H1 (cell line): ENCODE measurements around the gene PIGU. TPM values are rescaled to one million over a fixed set of nuclear protein-coding genes. Genes with fewer than 3 reads are reported as not detected.

Source experiments
- HDAC2 ChIP-seq, 2 experiments: fragments of 300-600 bp in 1 of 2; sonication (generic) in 1 of 2; IDR thresholded peaks; 2 replicates each; pipeline ENCODE4 v1.6.1; 2011 to 2012; ENCODE audit warnings: low read depth in 2 of 2, low read length in 2 of 2, mild to moderate bottlenecking in 2 of 2, moderate library complexity in 2 of 2, borderline replicate concordance in 1 of 2, inconsistent platforms in 1 of 2
- SP2 ChIP-seq: IDR thresholded peaks from 2 replicates; pipeline ENCODE4 v1.6.1; 2012; ENCODE audit warnings: mild to moderate bottlenecking, low read length, inconsistent platforms
- polyA plus RNA-seq, 7 experiments: library from polyadenylated mRNA; depleted of rRNA in 3 of 7; stranded (reverse) in 5 of 7; unstranded in 2 of 7; fragments of >200 nt in 5 of 7; fragments of 200-250 nt in 2 of 7; gene quantifications; 1 replicate in 5 of 7; 2 replicates in 1 of 7; 4 replicates in 1 of 7; pipeline versions ENCODE4 v1.2.1 to v1.2.3, GENCODE V29; 2011 to 2013; ENCODE audit warnings: missing spikeins in 2 of 7, mixed read lengths in 2 of 7
- total RNA-seq: library from RNA; stranded (reverse); fragmentation: NEBNext Ultra II Directional; extraction: Animal tissue kit (Norgen Biotek cat#: 25700); gene quantifications from 2 replicates; pipeline ENCODE4 v1.2.1, GENCODE V29; 2021
- TF ChIP-seq, protein P1 (sequence below): IDR thresholded peaks from 2 replicates; pipeline ENCODE4 v1.6.1; 2011; ENCODE audit warnings: low read depth, mild to moderate bottlenecking, low read length; ENCODE audit not compliant: insufficient read depth

The PIGU gene
- total and polyA plus RNA-seq, 2 of the 8 experiments (the other 6 are each of a cell fraction or from before 2014, with no cell fraction given) = 28.3 to 117 TPM

DNA sequence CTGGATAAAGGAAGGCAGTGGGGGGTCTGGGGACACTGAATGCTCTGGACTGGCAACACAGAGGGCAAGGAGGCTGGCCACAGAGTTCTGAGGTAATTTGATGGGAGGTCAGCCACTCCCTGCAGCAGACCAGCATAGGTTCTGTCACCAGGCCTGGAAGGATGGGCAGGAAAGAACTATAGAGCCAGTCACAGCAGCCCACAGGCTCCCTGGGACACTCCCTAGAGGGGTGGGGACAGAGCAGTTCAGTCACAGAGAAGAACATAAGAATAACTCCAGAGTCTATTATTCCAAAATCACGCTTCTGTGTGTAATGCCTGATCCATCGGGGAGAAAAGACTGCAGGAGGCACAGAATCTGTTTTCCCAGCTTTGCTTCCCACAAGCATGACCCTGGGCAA, 141.0 kb downstream of the PIGU start (continued):
- TF ChIP-seq, protein P1, sequence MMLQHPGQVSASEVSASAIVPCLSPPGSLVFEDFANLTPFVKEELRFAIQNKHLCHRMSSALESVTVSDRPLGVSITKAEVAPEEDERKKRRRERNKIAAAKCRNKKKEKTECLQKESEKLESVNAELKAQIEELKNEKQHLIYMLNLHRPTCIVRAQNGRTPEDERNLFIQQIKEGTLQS = no peak
- TF ChIP-seq HDAC2 (IDR thresholded peaks at IDR 0.05; ENCODE audit: borderline replicate concordance in 1 of 2, low read depth in 2 of 2, low read length in 2 of 2) = no peak
- no peak for TF ChIP-seq SP2
